D721Med (cell line): Measurements from ENCODE around the gene CASKIN2.

Source experiments
- DNase-seq: peaks from one replicate; pipeline ENCODE4 v3.0.0; 2011; ENCODE audit warnings: low spot score; ENCODE audit not compliant: insufficient read length
- FAIRE-seq: peaks from 2 replicates; lab custom pipeline; 2011; peaks lifted over from hg19 to GRCh38; lab: Jason Lieb, UNC
- CTCF ChIP-seq: IDR thresholded peaks from 2 replicates; pipeline ENCODE4 v1.5.1; 2012; ENCODE audit warnings: mild to moderate bottlenecking, control low read depth; ENCODE audit not compliant: insufficient read depth; ENCODE audit errors: missing control alignments

The CASKIN2 gene

GRCh38 chr17:75535871-75536270 lies 20.5 kb upstream of the CASKIN2 start:
- FAIRE-seq (no peak), DNase-seq (no peak)
- no peak for TF ChIP-seq CTCF

GRCh38 chr17:75535119-75535537 lies 19.8 kb upstream of the CASKIN2 start:
- no peak for TF ChIP-seq CTCF
- DNase-seq (no peak), FAIRE-seq (no peak)

- DNase-seq: no peak
- FAIRE-seq: no peak
- TF ChIP-seq CTCF: no peak
Observed at GRCh38 chr17:75531721-75532072, 16.4 kb upstream of the CASKIN2 start.

- FAIRE-seq (no peak), DNase-seq (no peak)
- no peak for TF ChIP-seq CTCF
Observed at GRCh38 chr17:75530837-75531720, 15.7 kb upstream of the CASKIN2 start.

- DNase-seq: no peak
- no peak for TF ChIP-seq CTCF
- no peak for FAIRE-seq
Observed at GRCh38 chr17:75526555-75527270, 11.4 kb upstream of the CASKIN2 start.

- TF ChIP-seq CTCF: no peak
Observed at GRCh38 chr17:75525806-75526554, 10.6 kb upstream of the CASKIN2 start.

More at GRCh38 chr17:75525806-75526554, 10.6 kb upstream of the CASKIN2 start:
- FAIRE-seq (no peak), DNase-seq (no peak)
